Skeletal muscle satellite cell (primary cell): ENCODE measurements around the gene HEMGN.

Experiments
- H3K27me3 ChIP-seq: 2 replicates; pipeline ENCODE4 v1.7.0; 2013; ENCODE audit warnings: low read length; ENCODE audit not compliant: control insufficient read depth, insufficient read depth
- H3K36me3 ChIP-seq: 2 replicates; pipeline ENCODE4 v1.7.0; 2013; ENCODE audit warnings: mild to moderate bottlenecking, control low read depth, low read length; ENCODE audit not compliant: insufficient read depth
- H3K4me1 ChIP-seq: 2 replicates; pipeline ENCODE4 v1.7.0; 2013; ENCODE audit warnings: low read length; ENCODE audit not compliant: control insufficient read depth, insufficient read depth
- H3K4me2 ChIP-seq: 2 replicates; pipeline ENCODE4 v1.7.0; 2013; ENCODE audit warnings: mild to moderate bottlenecking, low read length
- H3K4me3 ChIP-seq: 2 replicates; pipeline ENCODE4 v1.7.0; 2013; ENCODE audit warnings: low read length
- H3K9ac ChIP-seq: 2 replicates; pipeline ENCODE4 v1.7.0; 2013; ENCODE audit warnings: mild to moderate bottlenecking, low read depth, low read length, moderate library complexity
- H3K9me3 ChIP-seq: replicated peaks from 2 replicates; pipeline ENCODE4 v1.7.0; 2013; ENCODE audit warnings: mild to moderate bottlenecking, control low read depth, low read length

The HEMGN gene

GRCh38 chr9:97904725-97905124, 33.2 kb downstream of the HEMGN start:
- H3K27me3 ChIP-seq = no peaks in the 10 kb centered on the region
- no peak overlapping the region for H3K4me3 ChIP-seq
- no peaks in the 10 kb centered on the region for H3K9me3 ChIP-seq
- H3K36me3 ChIP-seq = peaks cover 10% of the 10 kb centered on the region
- H3K4me1 ChIP-seq = no peaks in the 10 kb centered on the region
- no peak overlapping the region for H3K4me2 ChIP-seq
- no peak overlapping the region for H3K9ac ChIP-seq

- Histone ChIP-seq H3K36me3 (peaks cover 4% of the 10 kb centered on the region), H3K4me1 (no peaks in the 10 kb centered on the region), H3K27me3 (no peaks in the 10 kb centered on the region), H3K4me3 (no peak overlapping the region), H3K9me3 (no peaks in the 10 kb centered on the region), H3K4me2 (no peak overlapping the region), H3K9ac (no peak overlapping the region)
Measured at GRCh38 chr9:97903177-97903576, 34.8 kb downstream of the HEMGN start.

- no peaks in the 10 kb centered on the region for H3K27me3 ChIP-seq
- peaks cover 4% of the 10 kb centered on the region for H3K36me3 ChIP-seq
- no peaks in the 10 kb centered on the region for H3K4me1 ChIP-seq
- H3K9ac ChIP-seq = no peak overlapping the region
- no peak overlapping the region for H3K4me2 ChIP-seq
- no peaks in the 10 kb centered on the region for H3K9me3 ChIP-seq
- H3K4me3 ChIP-seq = no peak overlapping the region
Measured at GRCh38 chr9:97900738-97901565, 37.0 kb downstream of the HEMGN start.

- Histone ChIP-seq H3K27me3 (no peaks in the 10 kb centered on the region), H3K36me3 (peaks cover under 1% of the 10 kb centered on the region), H3K9ac (no peak overlapping the region), H3K4me3 (no peak overlapping the region), H3K9me3 (no peaks in the 10 kb centered on the region), H3K4me2 (no peak overlapping the region), H3K4me1 (no peaks in the 10 kb centered on the region)
Measured at GRCh38 chr9:97900103-97900737, 37.8 kb downstream of the HEMGN start.

GRCh38 chr9:97895695-97896332, 42.2 kb downstream of the HEMGN start:
- no peak overlapping the region for H3K4me3 ChIP-seq
- peaks cover 3% of the 10 kb centered on the region for H3K9me3 ChIP-seq
- H3K4me2 ChIP-seq = no peak overlapping the region
- H3K36me3 ChIP-seq = no peaks in the 10 kb centered on the region
- no peak overlapping the region for H3K9ac ChIP-seq
- H3K27me3 ChIP-seq = no peaks in the 10 kb centered on the region
- no peaks in the 10 kb centered on the region for H3K4me1 ChIP-seq

DNA sequence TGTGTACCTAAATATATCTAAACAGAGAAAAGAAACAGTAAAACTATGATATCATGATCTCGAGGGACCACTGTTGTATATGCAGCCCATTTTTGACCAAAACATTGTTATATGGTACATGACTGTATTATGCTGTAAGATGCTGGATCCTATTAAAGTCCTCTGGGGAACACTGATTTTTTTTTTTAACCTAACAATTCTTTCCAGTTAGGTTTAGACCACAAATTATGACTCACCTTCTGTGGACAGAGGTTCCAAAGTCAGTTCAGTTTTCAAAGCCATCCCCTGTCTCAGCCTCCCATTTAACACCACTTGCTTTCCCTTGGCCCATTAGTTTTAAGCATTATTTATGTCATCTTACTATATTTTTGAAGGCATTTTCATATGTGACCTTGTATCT, 42.8 kb downstream of the HEMGN start:
- Histone ChIP-seq H3K9ac (no peak overlapping the region), H3K9me3 (peaks cover 3% of the 10 kb centered on the region), H3K4me3 (no peak overlapping the region), H3K4me1 (no peaks in the 10 kb centered on the region), H3K36me3 (no peaks in the 10 kb centered on the region), H3K4me2 (no peak overlapping the region), H3K27me3 (no peaks in the 10 kb centered on the region)

DNA sequence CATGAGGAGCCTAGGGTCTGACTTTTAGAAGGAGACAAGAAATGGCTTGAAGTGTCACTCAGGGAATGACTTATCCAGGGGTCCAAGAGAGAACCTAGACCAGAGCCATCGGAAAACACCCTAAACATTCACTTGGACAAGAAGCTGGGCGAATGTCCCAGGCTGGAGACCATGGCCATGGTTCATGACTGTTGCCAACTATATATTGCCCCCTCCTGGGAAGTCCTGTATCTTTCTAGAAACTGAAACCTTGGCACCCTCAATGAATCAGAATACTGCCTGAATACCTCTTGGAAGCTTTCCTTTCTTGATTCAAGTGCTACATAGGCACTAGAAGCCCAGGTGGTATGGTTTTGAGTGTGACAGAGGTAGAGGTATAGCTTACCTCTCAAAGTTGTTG, 45.6 kb downstream of the HEMGN start:
- H3K27me3 ChIP-seq = peaks cover 13% of the 10 kb centered on the region
- no peaks in the 10 kb centered on the region for H3K36me3 ChIP-seq
- no peak overlapping the region for H3K4me3 ChIP-seq
- H3K9ac ChIP-seq = no peak overlapping the region
- peaks cover 3% of the 10 kb centered on the region for H3K9me3 ChIP-seq
- no peaks in the 10 kb centered on the region for H3K4me1 ChIP-seq
- no peak overlapping the region for H3K4me2 ChIP-seq

- peaks cover 3% of the 10 kb centered on the region for H3K9me3 ChIP-seq
- no peak overlapping the region for H3K4me3 ChIP-seq
- H3K9ac ChIP-seq = no peak overlapping the region
- H3K4me2 ChIP-seq = no peak overlapping the region
- no peaks in the 10 kb centered on the region for H3K4me1 ChIP-seq
- peaks cover 13% of the 10 kb centered on the region for H3K27me3 ChIP-seq
- H3K36me3 ChIP-seq = no peaks in the 10 kb centered on the region
Measured at GRCh38 chr9:97891736-97892135, 46.2 kb downstream of the HEMGN start.

- peaks cover 3% of the 10 kb centered on the region for H3K9me3 ChIP-seq
- no peak overlapping the region for H3K9ac ChIP-seq
- H3K4me1 ChIP-seq = no peaks in the 10 kb centered on the region
- peaks cover 13% of the 10 kb centered on the region for H3K27me3 ChIP-seq
- no peak overlapping the region for H3K4me3 ChIP-seq
- no peak overlapping the region for H3K4me2 ChIP-seq
- no peaks in the 10 kb centered on the region for H3K36me3 ChIP-seq
Measured at GRCh38 chr9:97889941-97890887, 47.8 kb downstream of the HEMGN start.

- Histone ChIP-seq H3K9me3 (no peaks in the 10 kb centered on the region), H3K4me2 (no peak overlapping the region), H3K4me1 (peaks cover 15% of the 10 kb centered on the region), H3K9ac (no peak overlapping the region), H3K4me3 (no peak overlapping the region), H3K27me3 (no peaks in the 10 kb centered on the region), H3K36me3 (no peaks in the 10 kb centered on the region)
Measured at GRCh38 chr9:97880336-97880735, 57.6 kb downstream of the HEMGN start.
